Embryonic facial prominence (tissue), 1 donor: ENCODE data around the gene CMIP.

ENCODE experiments used
- DNase-seq: peaks from one replicate; pipeline ENCODE4 v3.0.0-alpha.2; 2016; ENCODE audit errors: extremely low spot score

The CMIP gene

DNA sequence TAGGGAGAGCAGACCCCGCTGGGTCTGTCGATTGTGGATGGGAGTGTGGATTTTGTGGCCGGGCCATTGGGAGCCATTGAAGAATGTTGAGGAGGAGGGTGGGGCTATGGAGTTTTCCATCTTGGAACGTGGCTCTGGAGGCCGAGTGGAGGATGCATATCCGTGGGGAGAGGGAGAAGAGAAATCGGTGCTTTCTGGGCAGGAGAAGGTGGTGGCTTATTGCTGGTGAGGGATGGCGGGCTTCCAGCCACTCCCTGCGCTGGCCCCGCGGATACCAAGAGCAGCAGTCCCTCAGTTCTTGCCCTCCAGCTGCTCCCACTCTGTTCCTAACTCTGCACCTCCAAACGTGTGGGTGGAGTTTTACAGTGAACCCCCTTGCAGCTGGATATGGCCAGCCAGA is 162.4 kb downstream of the CMIP start:
- DNase-seq: no peak

DNA sequence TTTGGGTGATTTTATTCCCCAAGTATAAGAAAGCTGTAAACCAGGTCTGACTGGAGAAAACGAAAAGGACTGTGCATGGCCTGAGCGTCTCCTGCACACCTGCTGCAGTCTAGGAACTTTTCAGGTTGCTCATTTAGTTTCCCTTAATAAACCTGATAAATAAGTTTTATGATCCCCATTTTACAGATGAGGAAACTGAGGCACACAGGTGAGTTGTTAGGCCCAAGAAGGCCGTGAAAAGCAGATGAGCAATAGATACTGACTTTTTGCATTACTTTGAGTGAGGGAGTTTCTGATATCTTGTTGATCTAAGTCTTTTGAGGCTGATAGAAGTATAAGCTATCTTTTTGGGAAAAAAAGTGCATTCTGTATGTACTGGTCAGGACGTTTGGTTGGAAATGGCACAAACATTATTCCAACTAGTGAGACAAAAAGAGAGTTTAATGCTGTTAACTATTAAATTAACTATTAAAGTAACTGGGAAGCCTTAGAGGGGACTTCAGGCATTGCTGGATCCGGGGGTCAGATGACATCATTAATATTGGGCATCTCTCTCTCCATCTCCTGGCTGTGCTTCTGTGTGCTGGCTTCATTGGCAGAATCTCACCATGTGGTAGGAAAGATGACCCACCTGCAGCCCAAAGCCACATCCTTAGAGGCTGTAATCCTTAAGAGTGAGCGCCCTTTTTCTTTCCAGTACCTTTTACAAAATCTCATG is 163.4 kb downstream of the CMIP start:
- no peak for DNase-seq

DNA sequence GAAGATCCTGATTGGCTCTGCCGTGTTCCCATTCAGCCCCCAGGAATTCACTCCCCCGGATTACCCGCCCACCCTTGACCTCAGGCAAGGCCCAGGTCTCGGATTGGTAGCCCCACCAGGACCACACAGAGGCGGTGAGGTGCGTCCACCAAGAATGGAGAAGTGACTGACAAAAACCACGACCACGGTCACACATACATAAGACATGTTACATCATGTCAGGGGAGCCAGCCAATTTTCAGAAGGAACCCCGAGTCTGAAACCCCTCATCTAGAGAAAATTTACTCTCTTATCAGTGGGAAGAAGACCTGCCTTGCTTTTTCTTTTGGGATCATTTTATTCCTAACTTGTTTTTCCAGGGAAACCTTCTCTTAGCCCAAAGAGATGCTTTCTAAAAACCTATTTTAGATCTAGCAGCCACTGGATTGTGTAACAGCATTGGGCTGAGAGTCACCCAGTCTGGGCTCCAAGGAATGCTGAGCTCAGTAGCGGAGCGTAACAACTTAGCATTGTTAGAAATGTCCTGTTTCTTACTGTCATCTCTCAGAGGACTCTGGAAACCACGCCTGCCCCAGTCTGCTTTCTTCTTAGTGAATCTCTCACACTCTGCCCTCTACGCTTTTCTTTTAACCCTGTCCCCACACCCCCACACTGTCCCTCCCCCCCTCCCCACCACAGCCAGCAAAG is 164.1 kb downstream of the CMIP start:
- no peak for DNase-seq

DNA sequence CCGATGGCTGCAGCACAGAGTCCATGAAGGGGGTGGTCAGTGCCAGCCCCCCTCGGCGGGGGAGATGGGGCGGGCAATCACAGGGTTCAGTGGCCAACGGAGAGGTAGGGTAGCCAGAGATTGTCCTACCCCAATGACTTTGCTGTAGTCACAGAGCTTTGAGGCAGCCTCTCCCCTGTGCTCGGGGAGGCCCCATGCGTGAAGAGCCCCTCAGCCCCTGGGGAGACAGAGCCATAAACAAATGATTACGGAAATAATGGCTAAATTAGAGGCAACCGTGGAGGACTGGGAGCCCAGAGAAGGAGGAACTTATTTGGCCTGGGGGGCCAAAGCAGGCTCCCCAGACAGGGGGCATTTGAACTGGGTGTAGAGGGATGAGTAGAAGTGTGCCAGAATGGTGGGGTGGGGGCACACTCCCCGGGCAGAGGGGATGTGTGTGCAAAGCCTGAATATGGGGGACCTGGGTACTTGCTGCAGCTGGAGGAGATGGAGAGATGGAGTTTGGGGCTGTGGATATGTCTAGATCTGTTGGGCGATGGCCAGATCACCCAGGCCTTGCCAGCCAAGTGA is 164.8 kb downstream of the CMIP start:
- no peak for DNase-seq

DNA sequence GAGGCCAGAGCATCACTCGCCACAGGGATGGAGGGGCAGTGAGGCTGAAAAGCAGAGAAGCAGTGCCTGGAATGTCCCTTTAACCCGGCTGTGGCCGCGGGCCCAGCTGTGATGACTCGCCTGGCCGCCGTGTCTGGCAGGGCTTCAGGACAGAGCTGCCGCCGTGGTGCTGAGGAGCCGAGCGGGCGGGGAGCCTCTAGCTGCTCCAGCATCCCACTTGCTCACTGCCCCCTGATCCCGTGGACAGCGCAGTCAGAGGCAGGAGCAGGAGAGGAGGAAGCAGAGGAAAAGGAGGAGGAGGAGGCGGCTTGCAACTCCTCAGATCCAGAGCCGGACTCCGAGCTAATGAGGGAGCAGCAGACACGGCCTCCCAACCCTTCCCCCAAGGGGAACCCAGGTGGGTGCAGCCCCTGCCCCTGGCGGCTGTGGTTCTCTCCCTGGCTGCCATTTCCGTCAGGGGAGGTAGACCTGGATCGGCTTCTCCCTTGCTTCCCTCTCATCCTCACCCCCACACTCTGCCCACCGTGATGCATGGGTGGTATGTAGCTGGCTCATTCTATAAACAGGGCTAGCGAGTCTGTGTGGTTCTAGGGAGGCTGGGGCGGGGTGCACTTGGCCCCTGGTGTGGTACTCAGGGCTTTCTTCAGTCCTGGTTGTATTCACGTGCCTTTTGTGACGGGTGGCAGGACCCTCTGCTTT is 165.7 kb downstream of the CMIP start:
- no peak for DNase-seq

DNA sequence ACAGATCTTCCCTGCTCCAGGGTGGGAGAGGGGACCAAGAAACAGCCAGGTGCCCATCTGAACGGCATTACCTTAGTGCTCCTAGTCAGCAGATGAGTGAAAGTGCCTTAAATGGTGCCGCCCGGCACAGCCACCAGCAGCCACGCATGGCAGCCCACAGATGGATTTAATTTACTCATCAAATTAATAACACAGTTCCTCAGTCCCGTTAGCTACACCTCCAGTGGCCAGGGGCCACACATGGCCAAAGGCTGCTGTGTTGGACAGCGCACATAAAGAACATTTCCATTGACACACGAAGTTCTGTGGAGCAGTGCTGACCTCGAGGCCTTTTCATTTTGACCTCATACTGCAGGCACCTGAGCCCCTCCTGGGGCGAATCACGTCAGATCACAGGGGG is 166.3 kb downstream of the CMIP start:
- DNase-seq: no peak

DNA sequence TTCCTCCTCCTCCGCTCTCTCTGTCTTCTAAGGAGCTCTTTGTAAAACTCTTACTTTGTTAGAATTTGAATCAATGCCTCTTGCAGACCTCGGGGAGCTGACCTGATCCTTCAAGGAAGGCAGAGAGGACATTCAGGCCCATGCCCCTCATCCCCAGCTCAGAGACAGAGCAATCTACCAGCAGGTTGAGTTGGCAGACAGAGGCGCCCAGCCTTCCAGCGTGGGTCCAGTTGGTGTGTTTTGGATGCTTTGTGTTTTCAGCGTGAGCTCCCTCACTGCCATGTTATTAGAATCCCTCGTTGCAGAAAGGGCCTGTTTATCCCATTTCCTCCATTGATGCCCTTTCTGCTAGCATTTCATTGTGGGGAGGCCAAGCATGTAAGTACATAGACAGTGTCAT is 167.1 kb downstream of the CMIP start:
- no peak for DNase-seq

DNA sequence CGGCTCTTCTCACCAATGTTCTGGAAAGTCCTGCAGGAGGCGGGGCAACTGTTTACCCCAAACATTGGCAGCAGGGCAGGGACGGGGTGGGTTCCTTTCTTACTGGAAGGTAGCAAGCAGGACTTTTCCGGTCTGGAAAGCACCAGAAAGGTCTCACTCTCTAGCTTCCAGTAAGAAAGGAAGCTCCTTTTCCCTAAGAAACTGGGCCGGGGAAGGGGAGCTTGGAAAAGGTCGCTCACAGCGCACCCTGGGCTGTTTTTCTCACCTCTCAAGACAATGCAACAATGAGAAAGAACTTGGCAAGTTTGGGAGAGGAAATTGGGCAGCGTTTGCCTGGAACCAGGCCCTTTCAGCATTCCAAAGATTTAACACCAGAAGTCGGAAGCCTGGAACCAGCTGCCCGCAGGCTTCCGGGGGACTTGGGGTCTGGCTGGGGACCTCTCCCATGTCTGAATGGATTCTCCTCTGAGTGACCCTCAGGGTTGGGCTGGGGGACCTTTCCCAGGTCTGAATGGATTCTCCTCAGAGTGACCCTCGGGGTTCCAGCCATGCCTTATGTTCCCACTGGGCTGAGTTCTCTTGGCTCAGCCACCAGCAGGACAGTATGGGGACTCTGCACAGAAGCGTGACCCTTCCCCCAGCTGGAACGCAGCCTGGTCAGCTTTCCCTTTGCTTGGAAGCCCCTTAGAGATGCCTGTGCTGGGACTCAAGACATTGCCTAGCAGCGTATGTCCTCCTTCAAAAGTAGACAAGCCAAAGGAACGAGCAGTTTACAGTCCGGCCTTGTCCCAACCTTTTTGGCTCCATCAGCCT is 167.9 kb downstream of the CMIP start:
- DNase-seq: no peak

DNA sequence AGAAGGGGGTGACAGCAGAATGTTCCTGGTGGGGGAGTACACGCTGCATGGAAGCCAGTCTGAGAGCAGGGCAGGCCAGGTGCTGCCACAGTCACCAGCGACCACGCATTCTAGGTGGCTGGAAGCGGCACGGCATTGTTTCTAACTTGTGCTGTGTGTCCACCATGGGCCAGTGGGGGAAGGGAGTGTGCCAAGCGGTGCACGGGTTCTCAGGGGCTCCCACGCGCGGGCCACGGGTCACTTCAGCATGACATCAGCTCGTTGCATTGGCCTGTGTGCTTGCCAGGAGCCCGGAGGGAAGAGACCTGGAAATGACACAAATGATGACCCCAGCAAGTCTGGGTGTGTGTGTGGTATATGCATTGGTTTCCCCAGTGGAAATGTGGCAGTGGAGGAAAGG is 169.6 kb downstream of the CMIP start:
- DNase-seq: no peak

DNA sequence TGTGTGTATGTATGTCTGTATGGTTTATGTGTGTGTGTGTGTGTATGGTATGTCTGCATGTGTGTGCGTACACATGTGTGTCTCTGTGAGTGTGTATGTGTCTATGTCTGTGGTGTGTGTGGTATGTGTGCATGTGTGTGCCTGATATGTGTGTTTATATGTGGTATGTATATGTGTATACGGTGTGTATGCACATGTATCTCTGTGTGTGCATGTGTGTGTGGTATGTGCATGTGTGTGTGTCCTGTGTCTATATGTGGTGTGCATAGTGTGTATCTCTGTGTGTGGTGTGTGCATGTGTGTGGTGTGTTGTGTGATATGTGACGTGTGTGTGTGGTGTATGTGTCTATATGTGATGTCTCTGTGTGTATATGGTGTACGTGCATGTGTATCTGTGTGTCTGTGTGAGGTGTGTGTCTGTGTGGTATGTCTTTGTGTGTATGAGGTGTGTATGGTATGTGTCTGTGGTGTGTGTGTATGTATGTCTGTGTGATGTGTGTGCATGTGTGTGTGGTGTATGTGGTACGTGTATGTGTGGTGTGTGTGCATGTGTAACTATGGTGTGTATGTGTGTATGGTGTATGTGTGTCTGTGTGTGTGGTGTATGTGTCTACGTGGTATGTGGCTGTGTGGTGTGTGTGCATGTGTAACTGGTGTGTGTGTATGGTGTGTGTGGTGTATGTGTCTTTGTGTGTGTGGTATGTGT is 170.2 kb downstream of the CMIP start:
- DNase-seq: no peak

DNA sequence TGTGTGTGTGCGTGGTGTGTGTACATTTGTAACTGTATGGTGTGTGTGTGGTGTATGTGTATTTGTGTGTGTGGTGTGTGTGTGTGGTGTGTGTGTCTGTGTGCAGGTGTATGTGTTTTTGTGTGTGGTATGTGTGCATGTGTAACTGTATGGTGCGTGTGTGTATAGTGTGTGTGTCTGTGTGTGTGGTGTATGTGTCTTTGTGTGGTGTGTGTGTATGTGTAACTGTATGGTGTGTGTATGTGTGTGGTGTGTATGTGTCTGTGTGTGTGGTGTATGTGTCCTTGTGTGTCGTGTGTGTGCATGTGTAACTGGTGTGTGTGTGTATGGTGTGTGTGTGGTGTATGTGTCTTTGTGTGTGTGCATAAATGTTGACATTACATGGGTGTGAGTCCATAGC is 170.8 kb downstream of the CMIP start:
- no peak for DNase-seq

DNA sequence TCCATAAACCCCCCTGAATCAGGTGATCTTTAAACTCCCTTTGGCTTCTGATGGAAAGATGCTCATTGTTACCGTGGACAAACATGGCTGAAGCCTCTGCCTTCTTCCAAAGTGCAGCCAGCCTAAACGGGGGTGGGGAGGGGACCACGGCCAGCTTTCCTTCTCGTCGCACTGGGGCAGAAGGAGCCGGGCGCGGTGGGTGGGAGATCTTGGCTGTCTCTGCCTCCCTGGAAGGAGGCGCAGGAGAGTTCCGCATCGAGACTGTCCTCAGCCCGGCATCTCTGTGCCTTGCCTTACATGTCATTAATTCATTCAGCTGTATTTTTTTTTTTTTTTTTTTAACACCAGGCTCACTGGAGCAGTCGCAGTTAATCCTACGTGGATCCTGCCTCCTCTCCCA is 171.2 kb downstream of the CMIP start:
- DNase-seq: no peak

DNA sequence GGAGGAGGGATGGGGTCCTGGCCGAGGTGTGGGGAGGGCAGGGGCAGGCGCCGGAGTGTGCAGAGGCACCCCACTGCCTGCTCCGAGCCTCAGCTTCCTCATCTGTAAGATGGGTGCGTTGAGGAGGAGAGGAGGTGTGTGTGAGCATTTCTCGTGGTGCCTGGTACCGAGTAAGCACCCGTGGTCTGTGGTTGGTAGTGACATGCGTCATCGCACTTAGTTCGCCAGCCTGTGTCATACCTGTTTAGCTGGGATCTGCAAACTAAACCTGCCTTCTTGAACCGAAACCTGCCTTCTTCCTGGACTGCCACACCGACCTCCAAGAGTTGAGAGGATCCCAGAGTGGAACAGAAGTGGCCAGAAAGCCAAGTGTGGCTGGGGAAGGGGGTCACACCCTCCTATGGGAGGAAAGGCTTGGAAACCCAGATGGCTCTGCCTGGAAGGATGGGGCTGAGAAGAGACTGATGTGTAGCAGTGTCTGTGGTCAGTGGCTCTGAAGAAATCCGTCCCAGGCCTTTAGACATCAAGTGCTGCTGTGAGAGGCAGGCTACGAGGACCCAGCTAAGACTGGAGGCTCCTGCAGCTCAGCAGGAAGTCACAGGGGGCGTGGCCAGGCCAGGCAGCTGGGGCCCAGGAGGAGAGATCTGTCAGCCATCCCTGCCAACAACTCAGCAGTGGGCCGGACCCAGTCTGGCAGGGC is 171.9 kb downstream of the CMIP start:
- DNase-seq: no peak

DNA sequence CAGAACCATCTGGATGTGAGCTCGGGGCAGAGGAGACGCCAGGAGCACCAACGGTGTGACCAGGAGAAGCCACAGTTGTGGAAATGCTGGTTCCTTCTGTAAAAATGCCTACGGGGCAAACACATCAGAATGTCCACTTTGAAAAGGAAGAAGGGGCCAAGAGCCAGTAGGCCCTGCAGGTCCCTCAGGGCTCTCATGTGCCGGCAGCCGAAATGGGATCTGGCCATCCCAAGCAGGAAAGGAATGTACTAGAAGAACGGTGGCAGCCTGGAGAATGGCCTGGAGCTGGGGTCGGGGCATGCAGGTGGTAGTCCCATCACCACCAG is 172.4 kb downstream of the CMIP start:
- no peak for DNase-seq

DNA sequence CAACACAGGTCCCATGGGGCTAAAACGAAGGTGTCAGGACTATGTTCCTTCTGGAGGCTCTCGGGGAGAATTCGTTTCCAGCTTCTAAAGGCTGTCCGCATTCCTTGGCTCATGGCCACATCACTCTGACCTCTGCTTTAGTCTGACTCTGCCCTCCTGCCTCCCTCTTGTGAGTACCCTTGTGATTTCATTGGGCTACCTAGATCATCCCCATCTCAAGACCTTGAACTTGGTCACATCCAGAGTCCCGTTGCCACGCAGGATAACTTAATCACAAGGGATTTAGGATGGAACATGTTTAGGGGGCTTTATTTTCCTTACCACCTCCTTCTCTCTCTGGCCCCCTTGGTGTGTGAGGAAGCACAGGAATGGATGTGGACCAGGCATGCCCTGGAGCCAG is 173.6 kb downstream of the CMIP start:
- no peak for DNase-seq

DNA sequence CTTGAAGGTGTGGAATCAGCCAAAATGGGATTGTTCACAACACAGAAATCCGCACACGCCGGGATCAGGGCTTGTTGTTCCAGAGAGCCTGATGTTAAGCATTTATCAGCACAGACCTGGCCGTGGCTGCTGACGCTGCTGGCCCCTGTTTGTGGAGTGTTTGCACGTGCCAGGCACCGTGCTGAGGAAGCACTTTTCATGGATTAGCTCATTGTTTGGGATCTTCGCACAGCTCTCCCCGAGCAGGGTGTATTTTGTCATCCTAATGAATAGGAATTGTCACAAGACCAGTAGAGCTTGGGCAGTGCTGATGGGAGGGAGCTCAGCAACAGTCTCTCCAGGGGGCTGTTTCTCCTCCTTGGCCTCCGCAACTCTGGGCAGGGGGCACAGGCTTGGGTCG is 174.1 kb downstream of the CMIP start:
- DNase-seq: no peak

DNA sequence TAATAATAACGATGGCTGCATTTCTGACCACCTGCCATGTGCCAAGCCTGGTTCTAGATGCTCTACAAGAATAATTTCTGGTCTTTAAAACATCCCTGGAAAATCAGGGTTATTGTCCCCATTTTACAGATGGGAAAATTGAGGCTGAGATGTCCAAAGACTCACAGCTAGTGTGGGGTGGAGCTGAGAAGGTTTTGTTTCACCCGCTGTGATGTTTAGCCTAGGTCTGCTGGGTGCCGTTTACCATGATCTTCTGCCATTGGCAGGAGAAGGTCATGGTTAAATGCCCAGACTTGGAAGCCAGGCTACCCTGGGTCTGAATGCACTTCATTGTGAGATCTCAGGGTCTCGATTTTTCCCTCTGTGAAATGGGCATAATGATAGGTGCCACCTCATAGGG is 175.4 kb downstream of the CMIP start:
- no peak for DNase-seq

DNA sequence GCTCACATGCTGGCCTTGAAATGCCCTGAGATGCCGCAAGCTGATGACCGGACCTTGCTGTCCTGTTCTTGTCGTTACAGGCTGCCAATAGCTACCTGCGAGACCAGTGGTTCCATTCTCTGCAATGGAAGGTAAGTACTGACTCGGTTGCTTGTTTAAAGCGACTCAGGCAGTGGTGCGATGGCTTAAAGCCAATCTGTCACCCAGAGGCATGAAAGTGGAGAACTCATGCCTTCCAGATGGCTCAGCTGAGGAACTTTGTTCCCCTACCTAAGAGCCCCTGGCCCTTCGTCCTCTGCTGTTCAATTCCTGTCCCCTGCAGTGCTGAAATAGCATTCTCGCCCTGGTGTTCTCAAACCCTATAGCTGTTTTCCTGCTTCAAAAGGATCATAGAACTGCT is 176.2 kb downstream of the CMIP start:
- DNase-seq: no peak

DNA sequence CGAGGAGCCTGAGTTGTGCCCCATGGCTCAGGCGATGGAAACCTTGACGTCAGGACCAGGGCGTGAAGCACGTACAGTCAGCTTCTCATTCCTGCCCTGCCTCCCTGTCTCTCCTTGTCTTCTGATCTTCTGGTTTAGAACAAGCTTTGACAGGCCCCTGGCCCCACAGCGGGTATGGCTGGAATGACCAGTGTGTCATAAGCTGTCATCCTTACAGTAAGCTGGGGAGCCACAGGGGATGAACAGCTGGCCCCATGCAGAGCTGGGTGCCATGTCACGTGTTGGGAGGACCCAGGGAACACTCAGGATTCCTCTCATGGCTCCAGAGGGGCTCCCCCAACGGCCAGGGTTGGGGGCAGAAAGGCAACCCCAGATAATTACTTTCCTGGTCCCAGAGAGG is 176.9 kb downstream of the CMIP start:
- no peak for DNase-seq

DNA sequence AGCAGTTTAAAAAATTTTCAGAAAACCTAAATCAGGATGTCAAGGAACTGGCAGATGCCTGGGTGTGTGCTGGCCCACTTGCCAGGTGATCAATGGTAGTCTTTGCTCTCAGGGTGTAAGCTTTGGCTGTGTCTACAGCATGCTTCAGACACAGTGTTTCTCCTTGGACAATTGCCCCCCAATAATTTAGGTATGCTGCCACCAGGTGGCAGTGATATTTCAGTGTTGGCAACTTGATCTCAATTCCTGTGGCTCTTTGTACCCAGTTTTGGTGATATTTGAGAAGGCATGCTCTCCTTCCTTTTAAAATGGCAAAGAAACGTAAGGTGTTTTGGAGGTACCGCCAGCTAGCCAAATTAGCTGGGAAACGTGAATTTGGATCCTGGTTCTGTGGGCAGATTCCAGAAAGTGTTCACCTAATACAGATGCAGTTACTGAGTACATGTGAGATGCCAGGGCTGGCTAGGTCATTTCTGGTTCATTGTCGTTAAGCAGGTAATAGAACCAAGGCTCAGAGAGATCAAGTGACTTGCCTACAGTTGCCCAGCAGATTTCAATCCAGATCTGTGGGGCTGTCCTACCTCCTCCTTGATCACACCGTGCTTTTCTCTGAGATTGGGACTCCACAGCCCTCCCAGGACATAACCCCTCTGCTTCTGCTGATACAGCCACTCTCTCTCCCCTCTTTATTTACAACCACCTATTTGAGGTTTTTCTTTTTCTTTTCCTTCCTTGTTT is 178.9 kb downstream of the CMIP start:
- DNase-seq: no peak
